ENCODE data around the gene SH3RF3.

- TF ChIP-seq EZH2 (IDR thresholded peaks at IDR 0.05; ENCODE audit: borderline replicate concordance, low read depth, low read length) (no peak), NBN (IDR thresholded peaks at IDR 0.05; ENCODE audit: low read depth) (no peak), PTBP1 (IDR thresholded peaks at IDR 0.05; ENCODE audit: low read depth, low read length) (no peak), SREBF1 (IDR thresholded peaks at IDR 0.05; ENCODE audit: borderline replicate concordance, low read depth, low read length) (no peak), CEBPB (tag; IDR thresholded peaks at IDR 0.05) (no peak), EP300 (IDR thresholded peaks at IDR 0.05; ENCODE audit: low read length) (no peak), RFX1 (IDR thresholded peaks at IDR 0.05) (no peak)
- TF ChIP-seq, protein P1, sequence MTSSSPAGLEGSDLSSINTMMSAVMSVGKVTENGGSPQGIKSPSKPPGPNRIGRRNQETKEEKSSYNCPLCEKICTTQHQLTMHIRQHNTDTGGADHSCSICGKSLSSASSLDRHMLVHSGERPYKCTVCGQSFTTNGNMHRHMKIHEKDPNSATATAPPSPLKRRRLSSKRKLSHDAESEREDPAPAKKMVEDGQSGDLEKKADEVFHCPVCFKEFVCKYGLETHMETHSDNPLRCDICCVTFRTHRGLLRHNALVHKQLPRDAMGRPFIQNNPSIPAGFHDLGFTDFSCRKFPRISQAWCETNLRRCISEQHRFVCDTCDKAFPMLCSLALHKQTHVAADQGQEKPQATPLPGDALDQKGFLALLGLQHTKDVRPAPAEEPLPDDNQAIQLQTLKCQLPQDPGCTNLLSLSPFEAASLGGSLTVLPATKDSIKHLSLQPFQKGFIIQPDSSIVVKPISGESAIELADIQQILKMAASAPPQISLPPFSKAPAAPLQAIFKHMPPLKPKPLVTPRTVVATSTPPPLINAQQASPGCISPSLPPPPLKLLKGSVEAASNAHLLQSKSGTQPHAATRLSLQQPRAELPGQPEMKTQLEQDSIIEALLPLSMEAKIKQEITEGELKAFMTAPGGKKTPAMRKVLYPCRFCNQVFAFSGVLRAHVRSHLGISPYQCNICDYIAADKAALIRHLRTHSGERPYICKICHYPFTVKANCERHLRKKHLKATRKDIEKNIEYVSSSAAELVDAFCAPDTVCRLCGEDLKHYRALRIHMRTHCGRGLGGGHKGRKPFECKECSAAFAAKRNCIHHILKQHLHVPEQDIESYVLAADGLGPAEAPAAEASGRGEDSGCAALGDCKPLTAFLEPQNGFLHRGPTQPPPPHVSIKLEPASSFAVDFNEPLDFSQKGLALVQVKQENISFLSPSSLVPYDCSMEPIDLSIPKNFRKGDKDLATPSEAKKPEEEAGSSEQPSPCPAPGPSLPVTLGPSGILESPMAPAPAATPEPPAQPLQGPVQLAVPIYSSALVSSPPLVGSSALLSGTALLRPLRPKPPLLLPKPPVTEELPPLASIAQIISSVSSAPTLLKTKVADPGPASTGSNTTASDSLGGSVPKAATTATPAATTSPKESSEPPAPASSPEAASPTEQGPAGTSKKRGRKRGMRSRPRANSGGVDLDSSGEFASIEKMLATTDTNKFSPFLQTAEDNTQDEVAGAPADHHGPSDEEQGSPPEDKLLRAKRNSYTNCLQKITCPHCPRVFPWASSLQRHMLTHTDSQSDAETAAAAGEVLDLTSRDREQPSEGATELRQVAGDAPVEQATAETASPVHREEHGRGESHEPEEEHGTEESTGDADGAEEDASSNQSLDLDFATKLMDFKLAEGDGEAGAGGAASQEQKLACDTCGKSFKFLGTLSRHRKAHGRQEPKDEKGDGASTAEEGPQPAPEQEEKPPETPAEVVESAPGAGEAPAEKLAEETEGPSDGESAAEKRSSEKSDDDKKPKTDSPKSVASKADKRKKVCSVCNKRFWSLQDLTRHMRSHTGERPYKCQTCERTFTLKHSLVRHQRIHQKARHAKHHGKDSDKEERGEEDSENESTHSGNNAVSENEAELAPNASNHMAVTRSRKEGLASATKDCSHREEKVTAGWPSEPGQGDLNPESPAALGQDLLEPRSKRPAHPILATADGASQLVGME (CRISPR knock-in tag; IDR thresholded peaks at IDR 0.05) = no peak
- TF ChIP-seq, protein P2, sequence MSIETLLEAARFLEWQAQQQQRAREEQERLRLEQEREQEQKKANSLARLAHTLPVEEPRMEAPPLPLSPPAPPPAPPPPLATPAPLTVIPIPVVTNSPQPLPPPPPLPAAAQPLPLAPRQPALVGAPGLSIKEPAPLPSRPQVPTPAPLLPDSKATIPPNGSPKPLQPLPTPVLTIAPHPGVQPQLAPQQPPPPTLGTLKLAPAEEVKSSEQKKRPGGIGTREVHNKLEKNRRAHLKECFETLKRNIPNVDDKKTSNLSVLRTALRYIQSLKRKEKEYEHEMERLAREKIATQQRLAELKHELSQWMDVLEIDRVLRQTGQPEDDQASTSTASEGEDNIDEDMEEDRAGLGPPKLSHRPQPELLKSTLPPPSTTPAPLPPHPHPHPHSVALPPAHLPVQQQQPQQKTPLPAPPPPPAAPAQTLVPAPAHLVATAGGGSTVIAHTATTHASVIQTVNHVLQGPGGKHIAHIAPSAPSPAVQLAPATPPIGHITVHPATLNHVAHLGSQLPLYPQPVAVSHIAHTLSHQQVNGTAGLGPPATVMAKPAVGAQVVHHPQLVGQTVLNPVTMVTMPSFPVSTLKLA (conservative IDR thresholded peaks at IDR 0.05) = no peak
- TF ChIP-seq, protein P3, sequence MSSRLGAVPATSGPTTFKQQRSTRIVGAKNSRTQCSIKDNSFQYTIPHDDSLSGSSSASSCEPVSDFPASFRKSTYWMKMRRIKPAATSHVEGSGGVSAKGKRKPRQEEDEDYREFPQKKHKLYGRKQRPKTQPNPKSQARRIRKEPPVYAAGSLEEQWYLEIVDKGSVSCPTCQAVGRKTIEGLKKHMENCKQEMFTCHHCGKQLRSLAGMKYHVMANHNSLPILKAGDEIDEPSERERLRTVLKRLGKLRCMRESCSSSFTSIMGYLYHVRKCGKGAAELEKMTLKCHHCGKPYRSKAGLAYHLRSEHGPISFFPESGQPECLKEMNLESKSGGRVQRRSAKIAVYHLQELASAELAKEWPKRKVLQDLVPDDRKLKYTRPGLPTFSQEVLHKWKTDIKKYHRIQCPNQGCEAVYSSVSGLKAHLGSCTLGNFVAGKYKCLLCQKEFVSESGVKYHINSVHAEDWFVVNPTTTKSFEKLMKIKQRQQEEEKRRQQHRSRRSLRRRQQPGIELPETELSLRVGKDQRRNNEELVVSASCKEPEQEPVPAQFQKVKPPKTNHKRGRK (tag; IDR thresholded peaks at IDR 0.05) = no peak
These were observed 280.5 kb downstream of the SH3RF3 start for GRCh38 chr2:109409321-109410038.
